OCI-LY1 (cell line): Measurements from ENCODE around the gene USH2A.

Experiments used
- EZH2 ChIP-seq: fragments of 200-600 bp; sonication (generic), shearing (Covaris generic); IDR thresholded peaks from 2 replicates; pipeline ENCODE4 v1.8.0; 2017; ENCODE audit warnings: borderline replicate concordance, mixed run types, mild to moderate bottlenecking, antibody characterized with exemption, low read length, moderate library complexity, mixed read lengths
- TF ChIP-seq, protein P1 (sequence below): fragments of 200-600 bp; sonication (generic), shearing (Covaris generic); IDR thresholded peaks from 2 replicates; pipeline ENCODE4 v1.5.1; 2017; ENCODE audit warnings: mild to moderate bottlenecking, antibody characterized with exemption, low read length, moderate library complexity, mixed read lengths

DNA sequence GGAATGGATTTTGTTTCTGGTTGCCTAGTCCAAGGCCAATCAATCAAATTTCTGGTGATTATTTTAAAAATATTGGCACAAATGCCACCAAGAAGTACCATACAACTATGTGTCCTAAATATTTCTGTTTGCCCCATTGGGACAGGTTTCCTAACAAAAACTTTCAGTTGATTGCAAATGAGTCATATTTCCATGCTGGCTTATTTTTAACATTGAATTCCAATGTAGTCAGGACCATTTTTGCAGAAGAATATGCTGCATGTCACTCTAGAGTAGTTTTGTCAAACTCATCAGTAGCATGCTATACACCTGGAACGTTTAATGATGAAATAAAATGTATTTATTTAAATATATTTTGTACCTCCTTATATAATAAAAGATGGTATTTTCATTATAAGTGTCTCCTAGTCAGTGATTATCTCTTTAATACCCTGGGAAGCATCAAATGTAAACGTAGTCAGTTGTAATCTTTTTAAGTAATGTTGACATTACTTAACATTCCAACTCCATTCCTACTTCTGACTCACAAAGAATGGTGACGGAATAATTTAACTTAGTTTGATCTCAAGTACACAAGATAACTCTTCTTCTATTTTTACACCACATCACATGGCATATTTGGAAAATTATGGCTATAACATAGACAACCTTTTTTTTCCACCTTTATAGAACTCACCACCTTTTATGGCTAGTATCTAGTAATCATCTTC, 39.0 kb upstream of the USH2A start:
- TF ChIP-seq, protein P1, sequence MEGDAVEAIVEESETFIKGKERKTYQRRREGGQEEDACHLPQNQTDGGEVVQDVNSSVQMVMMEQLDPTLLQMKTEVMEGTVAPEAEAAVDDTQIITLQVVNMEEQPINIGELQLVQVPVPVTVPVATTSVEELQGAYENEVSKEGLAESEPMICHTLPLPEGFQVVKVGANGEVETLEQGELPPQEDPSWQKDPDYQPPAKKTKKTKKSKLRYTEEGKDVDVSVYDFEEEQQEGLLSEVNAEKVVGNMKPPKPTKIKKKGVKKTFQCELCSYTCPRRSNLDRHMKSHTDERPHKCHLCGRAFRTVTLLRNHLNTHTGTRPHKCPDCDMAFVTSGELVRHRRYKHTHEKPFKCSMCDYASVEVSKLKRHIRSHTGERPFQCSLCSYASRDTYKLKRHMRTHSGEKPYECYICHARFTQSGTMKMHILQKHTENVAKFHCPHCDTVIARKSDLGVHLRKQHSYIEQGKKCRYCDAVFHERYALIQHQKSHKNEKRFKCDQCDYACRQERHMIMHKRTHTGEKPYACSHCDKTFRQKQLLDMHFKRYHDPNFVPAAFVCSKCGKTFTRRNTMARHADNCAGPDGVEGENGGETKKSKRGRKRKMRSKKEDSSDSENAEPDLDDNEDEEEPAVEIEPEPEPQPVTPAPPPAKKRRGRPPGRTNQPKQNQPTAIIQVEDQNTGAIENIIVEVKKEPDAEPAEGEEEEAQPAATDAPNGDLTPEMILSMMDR: no peak
- no peak for TF ChIP-seq EZH2
